GM21737 (cell line): ENCODE results near the gene CUTA.
A peak's percentile ranks its signal among the peaks of the same experiment; 100 is the strongest.

ENCODE experiments used
- ATAC-seq: cut with Tn5 transposase; IDR thresholded peaks from one replicate; pipeline ENCODE4 v1.9.1; 2021; ENCODE audit warnings: mild to moderate bottlenecking, moderate library complexity; ENCODE audit not compliant: unreplicated experiment

Gene CUTA

DNA sequence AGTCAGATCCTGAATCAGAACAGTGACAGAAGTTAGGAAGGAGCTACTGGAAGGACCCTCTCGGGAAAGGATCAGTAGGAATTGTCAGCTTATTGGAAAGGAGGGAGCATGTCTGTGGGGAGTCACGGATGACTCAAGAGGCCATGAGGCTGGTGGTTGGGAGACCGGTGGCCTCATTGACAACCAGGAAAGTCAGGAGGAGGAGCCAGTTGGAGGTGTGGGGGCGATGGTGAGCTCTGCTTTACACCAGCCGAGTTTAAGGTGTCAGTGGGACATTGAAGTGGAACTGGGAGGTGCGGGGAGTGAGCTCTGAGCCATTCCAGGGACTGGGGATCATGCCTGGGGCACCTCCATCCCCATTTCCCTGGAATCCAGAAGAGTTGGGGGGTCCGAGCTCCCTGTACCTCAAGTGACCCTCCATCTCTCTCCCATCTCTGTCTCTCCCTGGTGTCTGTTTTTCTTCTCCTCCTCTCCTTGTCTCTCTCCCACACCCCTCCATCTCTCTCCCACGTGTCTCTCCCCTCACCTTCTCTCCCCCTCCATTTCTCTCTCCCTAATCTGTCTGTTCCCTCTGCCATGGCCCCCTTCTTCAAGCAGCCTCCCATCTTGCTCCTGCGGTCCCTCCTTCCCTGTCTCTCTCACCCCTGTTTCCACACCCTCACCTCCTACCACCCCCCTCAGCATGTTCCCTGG lies 22.2 kb upstream of the CUTA start:
- no peak for ATAC-seq

DNA sequence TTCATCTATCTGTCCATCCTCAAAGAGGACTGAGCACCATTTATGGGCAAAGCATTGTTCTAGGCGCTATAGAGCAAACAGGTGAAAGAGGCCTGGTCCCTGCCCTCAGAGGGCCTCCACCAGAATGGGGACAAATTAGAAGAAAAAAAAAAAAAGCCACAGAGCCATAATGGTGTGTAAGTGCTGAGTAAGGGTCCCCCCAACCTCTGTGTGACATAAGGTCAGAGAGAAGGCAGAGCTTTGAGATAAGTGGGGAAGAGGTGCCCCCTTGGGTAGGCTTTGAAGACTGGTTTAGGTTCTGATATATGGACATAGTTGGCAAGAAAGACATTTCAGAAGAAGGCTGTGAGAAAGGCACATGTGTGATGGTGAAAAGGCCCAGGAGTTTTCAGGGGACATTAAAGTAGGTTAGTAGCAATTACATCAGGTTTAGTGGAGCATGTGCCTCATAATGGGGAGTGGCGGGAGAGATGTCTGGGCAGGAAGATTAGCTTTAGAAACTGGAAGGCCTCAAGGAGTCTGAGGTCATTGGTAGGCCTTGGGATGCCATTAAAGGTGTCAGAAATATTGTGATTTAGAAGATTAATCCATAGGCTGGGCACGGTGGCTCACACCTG lies 21.2 kb upstream of the CUTA start:
- no peak for ATAC-seq

DNA sequence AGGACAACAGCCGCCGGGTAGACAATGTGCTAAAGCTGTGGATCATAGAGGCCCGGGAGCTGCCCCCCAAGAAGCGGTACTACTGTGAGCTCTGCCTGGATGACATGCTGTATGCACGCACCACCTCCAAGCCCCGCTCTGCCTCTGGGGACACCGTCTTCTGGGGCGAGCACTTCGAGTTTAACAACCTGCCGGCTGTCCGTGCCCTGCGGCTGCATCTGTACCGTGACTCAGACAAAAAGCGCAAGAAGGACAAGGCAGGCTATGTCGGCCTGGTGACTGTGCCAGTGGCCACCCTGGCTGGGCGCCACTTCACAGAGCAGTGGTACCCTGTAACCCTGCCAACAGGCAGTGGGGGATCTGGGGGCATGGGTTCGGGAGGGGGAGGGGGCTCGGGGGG lies 19.8 kb upstream of the CUTA start:
- no peak for ATAC-seq

DNA sequence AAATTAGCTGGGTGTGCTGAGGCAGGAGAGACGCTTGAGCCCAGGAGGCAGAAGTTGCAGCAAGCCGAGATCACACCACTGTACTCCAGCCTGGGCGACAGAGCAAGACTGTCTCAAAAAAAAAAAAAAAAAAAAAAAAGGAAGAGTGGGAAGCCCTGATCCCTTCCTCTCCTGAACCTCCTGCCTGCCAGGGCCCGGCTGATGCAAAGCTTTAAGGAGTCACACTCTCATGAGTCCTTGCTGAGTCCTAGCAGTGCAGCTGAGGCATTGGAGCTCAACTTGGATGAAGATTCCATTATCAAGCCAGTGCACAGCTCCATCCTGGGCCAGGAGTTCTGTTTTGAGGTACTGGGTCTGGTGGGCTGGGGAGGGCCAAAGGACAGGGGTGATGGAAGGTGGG lies 17.1 kb upstream of the CUTA start:
- ATAC-seq: no peak

DNA sequence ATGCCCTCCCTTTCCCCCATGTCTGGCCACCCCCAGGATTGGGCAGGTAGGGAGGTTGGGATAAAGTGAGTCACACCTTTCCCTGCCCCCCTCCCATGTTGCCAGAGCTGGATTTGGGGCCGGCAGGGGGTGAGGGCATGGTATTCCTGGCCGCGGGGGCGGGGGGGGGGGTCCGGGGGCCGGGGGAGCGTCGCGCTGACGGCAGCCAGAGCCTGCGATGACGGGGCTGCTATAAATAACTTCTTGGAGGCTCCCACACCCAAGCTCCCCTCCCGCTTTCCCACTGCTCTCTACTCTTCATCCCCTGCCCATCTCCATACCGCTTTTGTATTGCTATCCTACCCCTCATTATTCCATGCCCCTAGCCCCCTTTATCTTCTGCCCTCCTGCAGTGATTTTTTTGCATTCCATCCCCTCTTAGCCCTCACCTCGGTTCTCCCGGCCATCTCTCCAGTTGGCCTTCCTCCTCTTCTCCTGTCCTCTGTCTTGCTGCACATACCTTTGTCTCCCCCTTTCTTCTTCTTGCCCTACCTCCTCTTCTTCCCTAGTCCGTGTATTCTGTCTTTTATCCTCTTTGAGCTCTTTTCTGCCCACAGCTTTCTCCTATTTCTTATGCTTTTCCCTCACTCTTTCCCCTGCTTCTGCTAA lies 15.8 kb upstream of the CUTA start:
- no peak for ATAC-seq

DNA sequence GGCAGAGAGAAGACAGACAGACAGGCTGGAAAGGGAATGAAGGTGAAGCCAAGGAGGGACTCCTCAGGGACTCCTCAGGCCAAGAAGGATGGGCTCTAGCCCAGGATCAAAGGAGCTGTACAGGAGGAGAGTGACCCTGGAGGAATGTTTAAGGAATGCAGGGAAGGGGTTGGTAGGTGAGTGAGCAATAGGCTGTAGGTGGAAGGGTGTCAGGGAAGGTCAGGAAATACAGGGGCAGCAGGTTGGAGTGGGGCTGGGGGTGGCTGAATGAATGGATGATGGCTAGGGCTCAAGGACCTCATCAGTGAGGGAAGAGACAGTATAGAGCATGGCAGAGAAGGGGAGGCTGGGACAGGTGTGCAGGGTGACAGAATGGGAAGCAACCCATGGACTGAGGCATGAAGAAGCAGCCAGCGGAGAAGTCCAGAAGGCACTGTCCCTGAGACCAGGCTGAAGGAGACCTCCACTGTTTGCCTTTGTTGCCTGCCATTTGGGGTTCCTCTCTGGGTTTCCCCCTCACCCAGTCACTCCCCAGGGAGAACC lies 15.2 kb upstream of the CUTA start:
- no peak for ATAC-seq

DNA sequence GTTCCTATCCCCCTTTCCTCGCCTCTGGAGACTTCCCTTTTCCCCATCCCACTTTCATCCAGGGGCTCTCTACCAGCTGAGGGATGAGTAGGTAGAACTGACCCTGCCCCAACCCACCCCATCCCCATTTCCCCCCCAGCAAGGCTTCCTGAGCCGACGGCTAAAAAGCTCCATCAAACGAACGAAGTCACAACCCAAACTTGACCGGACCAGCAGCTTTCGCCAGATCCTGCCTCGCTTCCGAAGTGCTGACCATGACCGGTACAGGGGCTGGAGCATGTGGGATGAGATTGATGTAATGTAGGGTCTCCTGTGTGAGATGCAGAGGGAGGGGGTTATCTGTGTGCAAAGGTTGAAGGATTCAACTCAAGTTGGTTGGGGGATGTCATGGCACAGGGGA lies 14.6 kb upstream of the CUTA start:
- no peak for ATAC-seq

DNA sequence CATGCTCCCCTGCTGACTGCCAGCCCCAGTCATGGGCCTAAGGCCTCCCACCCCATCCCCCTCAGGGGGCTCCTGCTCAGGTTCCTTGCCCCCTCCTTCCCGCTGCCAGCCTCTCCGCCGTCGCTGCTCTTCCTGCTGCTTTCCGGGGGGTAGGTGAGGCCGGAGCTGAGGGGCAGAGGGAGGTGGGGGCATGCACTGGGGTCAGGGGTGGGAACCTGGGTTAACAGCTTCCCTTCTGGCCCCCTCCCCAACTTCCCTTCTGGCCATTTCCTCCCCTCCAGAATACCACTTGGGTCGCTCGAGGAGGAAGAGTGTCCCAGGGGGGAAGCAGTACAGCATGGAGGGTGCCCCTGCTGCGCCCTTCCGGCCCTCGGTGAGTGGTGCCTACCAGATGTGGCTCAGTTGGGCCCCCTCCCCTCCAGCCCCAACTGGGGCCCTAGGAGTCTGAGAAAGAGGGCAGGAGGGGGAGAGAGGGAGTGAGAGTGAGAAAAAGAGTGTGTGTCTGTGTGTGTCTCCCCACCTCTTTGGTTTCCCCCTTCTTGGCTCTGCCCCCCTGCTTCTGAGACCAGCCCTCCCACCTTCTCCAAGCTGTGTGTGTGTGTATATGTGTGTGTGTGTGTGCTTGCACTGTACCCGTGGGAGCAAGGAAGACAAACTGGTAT lies 14.1 kb upstream of the CUTA start:
- ATAC-seq: no peak

DNA sequence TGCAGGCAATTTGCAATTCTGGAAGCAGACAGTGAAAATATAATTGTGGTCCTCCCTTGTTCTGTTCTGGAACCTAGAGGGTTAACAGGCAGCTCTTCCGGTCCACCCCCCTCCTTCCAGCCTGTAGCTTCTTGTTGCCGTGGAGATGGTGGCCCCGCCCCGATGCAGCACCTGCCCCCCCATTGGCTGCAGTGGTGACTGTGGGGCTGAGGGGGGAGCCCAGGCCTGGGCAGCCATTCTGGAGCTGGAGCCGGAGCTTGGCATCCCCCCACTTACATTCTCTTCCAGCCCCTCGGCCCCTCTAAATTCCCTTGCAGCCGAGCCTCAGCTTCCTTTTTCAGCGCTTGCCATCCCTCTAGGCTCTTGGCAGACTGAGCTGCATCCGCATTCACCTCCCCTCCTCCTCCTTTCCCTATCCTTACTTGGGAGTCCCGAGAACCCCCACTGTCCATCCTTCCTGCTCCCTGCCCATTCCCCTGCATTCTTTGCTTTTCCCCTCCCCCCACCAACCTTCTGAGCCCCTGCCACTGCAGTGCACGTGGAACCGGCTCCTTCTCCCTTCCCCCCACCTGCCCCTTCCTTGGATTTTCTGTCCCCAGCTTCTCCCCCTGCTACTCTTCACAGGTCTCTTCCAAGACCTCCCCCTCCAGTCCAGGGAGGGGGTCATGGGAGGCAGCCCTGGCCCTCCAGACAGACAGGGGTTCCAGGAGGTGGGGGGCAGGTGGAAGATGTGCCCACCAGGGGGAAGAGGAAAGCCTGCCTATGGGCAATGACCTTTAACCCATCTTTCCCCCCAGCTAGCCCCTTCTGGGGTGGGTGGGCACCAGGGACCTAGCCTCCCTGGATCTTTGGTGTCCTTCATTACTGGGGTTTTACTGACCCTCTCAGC lies 13.3 kb upstream of the CUTA start:
- ATAC-seq: peak; percentile 37

DNA sequence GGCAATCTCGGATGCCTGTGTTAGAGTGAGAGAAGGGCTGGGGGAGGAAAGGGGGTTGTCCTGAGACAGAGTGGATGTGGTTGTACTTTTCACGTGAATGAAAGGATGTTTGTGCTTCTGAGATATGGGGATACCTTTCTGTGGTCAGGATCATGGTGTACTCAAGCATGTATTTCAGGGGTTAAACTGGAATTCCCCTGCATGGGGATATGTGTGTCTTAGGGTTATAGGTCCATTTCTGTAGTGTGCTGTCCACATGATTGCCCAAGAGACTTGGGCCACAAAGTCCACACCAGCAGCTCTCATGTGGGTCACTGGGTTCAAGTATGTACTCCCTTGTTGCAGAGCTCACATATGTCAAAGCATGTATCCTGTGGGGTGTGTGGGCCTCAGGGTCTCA lies 12.4 kb upstream of the CUTA start:
- no peak for ATAC-seq

DNA sequence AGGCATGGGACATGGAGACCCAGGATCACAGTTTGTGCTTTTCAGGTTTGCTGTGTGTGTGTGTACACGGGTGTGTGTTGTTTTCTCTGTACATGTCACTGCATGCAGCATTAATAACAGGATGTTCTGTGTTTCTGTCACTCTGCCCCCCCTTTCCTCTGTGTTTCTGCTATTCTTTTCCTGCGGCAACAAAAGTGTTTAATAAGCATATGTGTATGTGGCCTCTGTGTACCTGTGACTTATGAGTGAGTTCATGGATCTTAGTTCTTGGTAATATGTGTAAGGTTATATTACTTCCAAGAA lies 11.8 kb upstream of the CUTA start:
- no peak for ATAC-seq

DNA sequence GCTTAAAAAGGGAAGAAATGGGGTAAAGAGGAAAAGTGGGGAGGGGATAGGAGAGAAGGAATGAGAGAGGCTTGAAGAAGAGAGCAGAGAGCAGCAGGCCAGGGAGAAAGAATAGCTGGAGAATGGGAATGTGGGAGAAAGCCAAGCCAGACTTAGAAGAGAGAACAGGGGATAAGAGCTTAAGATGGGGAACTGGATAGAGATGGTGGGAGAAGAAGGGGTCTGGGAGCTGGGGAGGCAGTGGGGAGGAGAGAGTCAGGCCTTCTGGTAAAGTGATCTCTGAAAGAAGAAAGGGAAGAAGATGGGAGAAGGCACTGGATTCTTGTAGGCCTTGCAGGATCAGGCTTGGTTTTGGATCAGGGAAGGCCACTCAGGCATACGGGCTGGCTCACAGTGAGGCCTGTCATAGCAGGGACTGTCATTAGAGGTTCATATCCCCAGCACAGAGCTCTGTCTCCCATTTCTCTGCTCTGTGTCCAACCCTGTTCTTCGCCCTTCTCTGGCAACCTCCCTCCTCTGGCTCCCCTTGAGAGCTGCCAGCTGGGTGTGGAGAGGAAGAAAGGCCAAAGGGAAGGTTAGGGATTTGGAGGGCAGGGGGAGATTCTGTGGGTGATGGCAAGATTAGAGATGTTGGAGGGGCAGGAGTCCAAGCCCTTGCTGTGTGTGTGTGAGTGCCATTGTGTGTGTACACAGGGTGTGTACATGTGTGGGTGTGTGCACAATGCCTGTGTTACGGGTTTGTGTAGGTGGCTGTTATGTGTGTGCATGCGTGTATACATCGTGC lies 11.3 kb upstream of the CUTA start:
- no peak for ATAC-seq

DNA sequence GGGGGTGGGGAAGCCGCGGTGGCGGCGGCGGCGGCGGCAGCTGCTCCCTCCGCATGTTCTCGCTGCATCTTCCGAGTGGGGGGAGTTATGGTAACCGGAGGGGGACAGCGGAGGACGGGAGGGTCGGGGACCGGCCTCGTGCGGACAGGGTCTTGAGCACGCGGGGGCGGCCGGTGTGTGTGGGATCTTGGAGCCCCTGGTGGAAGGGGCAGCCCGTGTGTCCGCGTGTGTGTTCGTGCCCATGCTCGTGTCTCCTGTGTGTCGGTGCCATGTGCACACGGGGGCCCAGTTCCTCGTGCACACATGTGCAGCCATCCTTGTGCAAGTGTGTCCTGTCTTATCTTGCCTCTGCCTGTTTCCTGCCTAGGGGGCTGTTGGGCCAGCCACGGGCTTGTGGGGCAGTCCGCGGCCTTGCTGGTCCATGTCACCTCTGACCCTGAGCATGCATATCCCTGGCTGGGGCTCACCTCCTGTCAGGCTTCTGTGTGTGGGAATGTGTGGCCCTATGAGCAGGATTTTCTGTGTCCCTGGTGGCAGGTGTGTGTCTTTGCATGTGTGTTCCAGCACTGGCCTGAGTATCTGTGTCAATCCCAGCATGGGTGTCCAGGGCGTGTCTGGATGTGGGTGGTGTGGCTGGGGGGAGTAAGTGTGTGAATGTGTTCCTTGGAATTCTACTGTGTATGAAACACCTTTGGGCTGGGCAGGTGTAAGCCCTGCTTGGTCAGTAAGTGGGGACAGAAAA lies 10.5 kb upstream of the CUTA start:
- ATAC-seq: no peak

DNA sequence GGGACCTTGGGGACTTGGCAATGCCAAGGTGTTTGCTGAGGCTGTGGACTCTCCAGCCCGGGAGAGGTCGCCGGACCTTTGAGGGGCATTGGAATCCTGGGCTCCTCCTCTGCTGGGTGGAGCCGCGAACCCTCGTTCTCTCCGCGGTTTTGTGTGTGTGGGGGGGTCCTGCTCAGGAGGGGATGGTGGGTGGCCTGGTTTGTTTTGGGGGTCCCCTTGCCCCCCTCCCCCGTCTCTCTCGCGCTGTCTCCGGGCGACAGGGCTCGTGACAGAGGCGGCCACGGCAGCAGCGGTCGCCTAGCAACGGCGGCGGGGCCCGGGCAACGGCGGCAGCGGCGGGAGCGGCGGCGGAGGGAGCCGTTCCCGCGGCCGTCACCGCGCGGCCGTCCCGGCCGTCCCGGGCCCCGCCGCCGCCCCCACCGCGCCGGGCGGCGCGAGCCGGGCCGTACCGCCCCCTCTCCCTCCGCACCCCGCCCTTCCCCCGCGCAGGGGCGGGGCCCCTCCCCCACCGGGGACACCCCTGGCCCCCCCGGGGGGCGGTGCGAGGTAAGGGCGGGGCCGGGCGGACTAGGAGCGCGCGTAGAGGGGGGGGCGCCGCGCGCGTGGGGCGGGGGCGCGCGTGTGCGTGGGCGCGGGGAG lies 9.8 kb upstream of the CUTA start:
- no peak for ATAC-seq

DNA sequence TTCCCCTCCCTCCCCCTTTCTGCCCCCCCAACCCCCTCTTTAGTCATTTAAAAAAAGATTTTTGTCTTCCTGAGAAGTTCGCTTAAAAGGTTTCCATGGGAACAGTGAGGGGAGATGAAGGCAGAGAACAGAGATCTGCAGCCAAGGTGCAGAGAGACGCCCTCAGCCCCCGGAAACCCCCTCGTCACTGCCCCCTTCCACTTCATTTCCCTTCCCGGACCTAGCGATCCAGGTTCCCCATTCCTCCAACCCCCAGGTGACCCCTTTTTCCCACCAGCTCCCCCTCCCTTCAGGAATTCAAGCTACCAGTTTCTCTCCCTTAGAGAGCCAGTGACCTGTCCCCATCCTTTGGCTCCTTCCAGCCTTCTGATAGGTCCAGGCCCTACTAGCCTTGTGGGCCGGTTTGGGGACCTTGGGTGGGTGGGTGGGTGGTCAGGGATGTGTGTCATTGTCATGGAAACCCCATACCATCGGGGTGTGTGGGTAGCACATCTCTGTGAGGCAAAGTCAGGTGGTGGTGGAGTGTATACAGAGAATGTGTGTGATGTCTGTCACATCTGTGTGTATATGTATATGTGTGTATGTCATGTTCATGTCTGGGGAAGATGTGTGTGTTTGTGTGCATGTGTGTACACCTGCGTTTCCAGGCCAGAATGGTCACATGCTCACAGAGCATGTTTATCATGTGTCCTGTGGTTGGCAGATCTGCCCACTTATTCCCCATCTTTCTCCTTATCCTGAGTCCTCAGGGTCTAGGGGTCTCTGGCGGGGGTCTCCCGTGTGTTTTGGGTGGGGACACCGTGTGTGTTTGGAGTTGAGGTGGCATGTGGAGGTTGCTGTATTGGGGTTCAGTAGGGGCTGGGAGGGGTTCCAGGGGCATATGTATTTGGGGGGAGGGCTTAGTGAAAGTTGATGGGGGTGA lies 8.9 kb upstream of the CUTA start:
- ATAC-seq: no peak

DNA sequence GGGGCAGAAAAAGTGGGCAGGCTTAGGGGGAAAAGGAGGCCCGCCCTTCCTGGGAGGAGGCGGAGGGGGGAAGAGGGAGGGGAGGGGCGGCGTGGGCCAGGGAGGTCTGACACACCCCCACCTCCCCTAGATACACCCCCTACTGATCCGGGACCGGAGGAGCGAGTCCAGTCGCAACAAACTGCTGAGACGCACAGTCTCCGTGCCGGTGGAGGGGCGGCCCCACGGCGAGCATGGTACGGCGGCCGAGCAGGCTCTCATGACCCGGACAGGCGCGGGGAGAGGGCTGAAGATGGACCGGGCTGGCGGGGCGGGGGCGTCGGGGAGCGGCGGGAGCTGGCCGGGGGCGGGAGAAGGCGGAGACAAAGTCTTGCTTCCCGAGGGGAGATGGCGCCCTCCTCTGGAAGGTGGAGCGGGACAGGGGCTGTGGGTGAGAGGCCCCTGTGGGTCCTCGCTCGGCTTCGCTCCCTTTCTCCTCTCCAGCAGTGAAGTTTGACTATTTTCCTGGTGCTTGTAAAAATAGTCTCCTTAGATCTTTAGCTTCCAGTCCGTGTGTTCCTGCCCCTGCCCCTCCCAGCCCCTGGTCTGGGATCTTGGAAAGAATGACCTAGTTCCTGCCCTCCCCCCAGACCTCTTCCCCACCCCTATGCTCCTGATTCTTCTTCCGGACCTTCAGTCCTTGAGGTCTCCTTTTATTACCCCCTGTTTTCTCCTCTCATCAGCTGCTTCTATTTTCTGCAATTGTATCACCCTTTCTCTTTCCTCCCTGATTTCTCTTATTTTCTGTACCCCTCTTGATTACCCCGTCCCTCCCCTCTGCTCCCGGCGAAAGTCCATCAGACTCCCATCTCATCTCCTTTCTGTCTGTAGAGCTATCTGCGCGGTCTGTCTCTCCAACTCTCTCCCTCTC lies 8.0 kb upstream of the CUTA start:
- peak; percentile 38 for ATAC-seq
